Measurements from ENCODE around the gene FSCN2. TPM values are rescaled to one million over a fixed set of nuclear protein-coding genes. Genes with fewer than 3 reads are reported as not detected.

The FSCN2 gene
- total RNA-seq, 1 experiment from 2014 or later, result 0.31 TPM

DNA sequence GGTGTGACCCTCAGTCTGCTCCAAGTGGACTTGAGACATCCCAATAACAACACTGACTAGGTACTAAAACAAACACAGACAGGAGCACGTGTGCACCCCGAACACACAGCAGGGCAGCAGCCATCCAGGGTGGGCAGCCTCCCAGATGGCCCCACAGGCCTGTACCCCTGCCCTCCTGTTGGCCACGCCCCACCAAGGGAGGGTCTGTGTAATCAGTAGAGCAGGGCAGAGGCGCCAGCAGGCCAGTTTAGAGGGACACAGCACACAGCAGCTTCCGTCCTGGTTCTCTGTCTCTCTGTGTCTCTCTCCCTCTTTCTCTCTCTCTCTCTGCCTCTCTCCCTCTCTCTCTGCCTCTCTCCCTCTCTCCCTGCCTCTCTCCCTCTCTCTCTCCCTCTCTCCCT lies 37.0 kb upstream of the FSCN2 start:
- CTCF ChIA-PET, result interaction anchor here (0.7 to 1.3 kb wide), 3 partner anchors 51 to 238 kb away, joined by 3 read pairs; no protein-coding TSS in a partner anchor
- ATAC-seq (no peak), DNase-seq (ENCODE audit: low spot score) (no peak)
- Mint-ChIP-seq H3K4me3 (no peak overlapping the region), H3K9me3 (no peaks in the 10 kb centered on the region), H3K36me3 (no peaks in the 10 kb centered on the region), H3K27ac (no peak overlapping the region), H3K4me1 (peaks cover 34% of the 10 kb centered on the region), H3K27me3 (ENCODE audit: low read depth) (peaks cover 59% of the 10 kb centered on the region)
- POLR2A ChIA-PET, result interaction anchor here (1.1 to 4.1 kb wide), 2 partner anchors 15 to 17 kb away, joined by 3 to 38 read pairs; no protein-coding TSS in a partner anchor
- TF ChIP-seq NR1H2 (CRISPR knock-in tag; IDR thresholded peaks at IDR 0.05) (no peak), NFATC4 (CRISPR knock-in tag; IDR thresholded peaks at IDR 0.05) (no peak), ZNF121 (CRISPR knock-in tag; IDR thresholded peaks at IDR 0.05) (peak; percentile 20; the same call in 1 of the 2 replicates), TEAD1 (CRISPR knock-in tag; IDR thresholded peaks at IDR 0.05) (no peak)

DNA sequence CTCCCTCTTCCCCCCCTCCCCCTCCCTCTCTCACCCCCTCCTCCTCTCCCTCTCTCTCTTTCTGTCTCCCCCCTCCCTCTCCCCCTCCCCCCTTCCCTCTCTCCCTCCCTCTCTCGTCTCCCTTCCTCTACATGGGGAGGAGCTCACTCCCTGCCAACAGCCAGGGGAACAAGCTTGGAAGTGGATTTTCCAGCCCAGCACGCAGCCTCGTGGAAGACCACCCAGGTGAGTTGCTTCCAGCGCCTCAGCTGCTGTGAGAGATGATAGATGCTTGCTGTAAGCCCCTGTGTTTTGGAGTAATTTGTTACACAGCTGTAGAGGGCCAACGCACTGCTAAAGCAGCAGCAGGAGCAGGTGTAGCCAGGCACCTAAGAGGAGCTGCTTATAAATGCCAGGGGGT lies 36.4 kb upstream of the FSCN2 start:
- H3K4me3 Mint-ChIP-seq, result 0 out of 2 replicates have a peak overlapping the region, but pooled peaks have one; percentile 19
- peaks cover 59% of the 10 kb centered on the region for H3K27me3 Mint-ChIP-seq (ENCODE audit: low read depth)
- DNase-seq (ENCODE audit: low spot score) (no peak), ATAC-seq (no peak)
- H3K9me3 Mint-ChIP-seq, result no peaks in the 10 kb centered on the region
- no peak overlapping the region for H3K27ac Mint-ChIP-seq
- no peak for TF ChIP-seq FOXK1 (CRISPR knock-in tag; IDR thresholded peaks at IDR 0.05)
- ChIA-PET POLR2A (interaction anchor here (0.6 to 4.1 kb wide), 3 partner anchors 15 to 1654 kb away, joined by 3 to 38 read pairs (median 3); no protein-coding TSS in a partner anchor), CTCF (interaction anchor here (0.6 to 1.5 kb wide), 9 partner anchors 17 to 239 kb away, joined by 3 to 7 read pairs (median 4); partner anchors contain the start of gene ACTG1)
- peaks cover 31% of the 10 kb centered on the region for H3K4me1 Mint-ChIP-seq
- H3K36me3 Mint-ChIP-seq, result no peaks in the 10 kb centered on the region

DNA sequence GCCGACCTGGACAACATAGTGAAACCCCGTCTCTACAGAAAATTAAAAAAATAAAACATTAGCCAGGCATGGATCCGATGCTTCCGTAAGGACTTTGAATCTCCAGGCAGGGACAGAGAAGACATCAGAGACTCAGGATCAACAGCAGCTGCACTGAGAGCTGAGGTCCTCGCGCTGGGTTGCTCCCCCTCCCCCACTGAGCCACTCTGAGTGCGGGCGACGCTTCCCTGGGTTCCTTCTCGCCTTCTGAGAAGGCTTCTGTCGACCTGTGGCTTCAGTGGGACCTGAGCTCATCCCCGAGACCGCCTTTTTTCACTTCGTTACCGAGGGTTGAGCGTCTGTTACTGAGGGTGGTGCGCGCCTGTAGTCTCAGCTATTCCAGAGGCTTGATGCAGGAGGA lies 36.0 kb upstream of the FSCN2 start:
- peaks cover 31% of the 10 kb centered on the region for H3K4me1 Mint-ChIP-seq
- TF ChIP-seq, protein P1, sequence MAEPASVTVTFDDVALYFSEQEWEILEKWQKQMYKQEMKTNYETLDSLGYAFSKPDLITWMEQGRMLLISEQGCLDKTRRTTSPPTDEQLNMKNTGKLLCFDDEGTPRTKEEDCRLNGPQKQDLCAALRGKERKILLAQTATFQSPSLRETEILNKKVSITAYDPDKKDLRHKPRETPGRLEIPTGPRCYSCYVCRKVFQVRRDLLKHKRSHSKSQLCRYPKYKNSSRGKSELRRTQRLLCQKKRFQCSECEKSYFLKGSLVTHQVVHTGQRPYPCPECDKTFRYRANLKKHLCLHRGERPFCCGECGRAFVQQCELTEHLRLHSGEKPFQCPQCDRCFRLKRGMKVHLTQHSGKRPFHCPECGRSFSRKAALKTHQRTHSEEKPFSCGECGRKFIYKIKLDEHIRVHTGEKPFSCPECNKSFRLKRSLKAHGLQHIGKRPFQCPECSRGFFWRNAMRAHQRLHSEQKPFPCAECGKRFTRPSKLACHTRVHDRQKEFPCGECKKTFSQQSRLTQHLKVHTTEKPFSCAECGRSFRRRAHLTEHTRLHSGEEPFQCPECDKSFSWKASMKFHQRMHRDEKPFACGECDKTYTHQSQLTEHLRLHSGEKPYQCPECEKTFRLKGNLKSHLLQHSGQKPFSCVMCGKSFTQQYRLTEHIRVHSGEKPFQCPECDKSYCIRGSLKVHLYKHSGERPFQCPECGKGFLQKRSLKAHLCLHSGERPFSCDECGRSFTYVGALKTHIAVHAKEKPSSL (CRISPR knock-in tag; conservative IDR thresholded peaks at IDR 0.05), result no peak
- TF ChIP-seq TP53 (CRISPR knock-in tag; IDR thresholded peaks at IDR 0.05) (no peak), JAZF1 (CRISPR knock-in tag; IDR thresholded peaks at IDR 0.05) (no peak), ZNF121 (CRISPR knock-in tag; IDR thresholded peaks at IDR 0.05) (no peak), ZNF416 (CRISPR knock-in tag; IDR thresholded peaks at IDR 0.05) (no peak), ZNF423 (CRISPR knock-in tag; IDR thresholded peaks at IDR 0.05) (no peak)
- H3K27ac Mint-ChIP-seq, result no peak overlapping the region
- ChIA-PET CTCF (interaction anchor here (0.6 to 2.2 kb wide), 10 partner anchors 8 to 239 kb away, joined by 3 to 10 read pairs (median 4); partner anchors contain the start of gene ACTG1), POLR2A (interaction anchor here (0.6 to 4.1 kb wide), 3 partner anchors 14 to 1655 kb away, joined by 3 to 38 read pairs (median 3); no protein-coding TSS in a partner anchor)
- peaks cover 58% of the 10 kb centered on the region for H3K27me3 Mint-ChIP-seq (ENCODE audit: low read depth)
- peak overlapping the region; percentile 19; the same call in 1 of the 2 replicates for H3K4me3 Mint-ChIP-seq
- no peaks in the 10 kb centered on the region for H3K9me3 Mint-ChIP-seq
- no peak for ATAC-seq
- H3K36me3 Mint-ChIP-seq, result no peaks in the 10 kb centered on the region
- no peak for DNase-seq (ENCODE audit: low spot score)

DNA sequence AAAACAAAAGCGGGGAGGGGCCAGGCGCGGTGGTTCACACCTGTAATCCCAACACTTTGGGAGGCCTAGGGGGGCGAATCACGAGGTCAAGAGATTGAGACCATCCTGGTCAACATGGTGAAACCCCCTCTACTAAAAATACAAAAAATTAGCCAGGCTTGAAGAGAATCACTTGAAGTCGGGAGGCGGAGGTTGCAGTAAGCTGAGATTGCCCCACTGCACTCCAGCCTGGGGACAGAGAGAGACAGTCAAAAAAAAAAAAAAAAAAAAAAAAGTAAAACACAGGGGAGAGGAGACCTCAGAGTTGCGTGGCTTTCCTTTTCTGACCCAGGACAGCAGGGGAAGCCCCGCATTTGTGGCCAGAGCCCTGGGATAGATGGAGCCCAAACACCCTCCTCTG lies 35.5 kb upstream of the FSCN2 start:
- H3K36me3 Mint-ChIP-seq, result no peaks in the 10 kb centered on the region
- H3K4me1 Mint-ChIP-seq, result peaks cover 31% of the 10 kb centered on the region
- no peak overlapping the region for H3K4me3 Mint-ChIP-seq
- H3K27ac Mint-ChIP-seq, result no peak overlapping the region
- DNase-seq (ENCODE audit: low spot score), result no peak
- ChIA-PET CTCF (interaction anchor here (1.3 to 2.2 kb wide), 5 partner anchors 9 to 240 kb away, joined by 3 to 10 read pairs (median 4); no protein-coding TSS in a partner anchor), POLR2A (interaction anchor here (4.1 kb wide), 1 partner anchor 16 kb away, joined by 38 read pairs; no protein-coding TSS in a partner anchor)
- peaks cover 55% of the 10 kb centered on the region for H3K27me3 Mint-ChIP-seq (ENCODE audit: low read depth)
- TF ChIP-seq ZNF671 (CRISPR knock-in tag; IDR thresholded peaks at IDR 0.05), result no peak
- TF ChIP-seq NFYB (CRISPR knock-in tag; conservative IDR thresholded peaks at IDR 0.05; ENCODE audit: low read depth), result no peak
- no peak for TF ChIP-seq SMAD4 (CRISPR knock-in tag; IDR thresholded peaks at IDR 0.05)
- no peak for TF ChIP-seq ZBTB21 (CRISPR knock-in tag; IDR thresholded peaks at IDR 0.05; ENCODE audit: borderline replicate concordance)
- no peaks in the 10 kb centered on the region for H3K9me3 Mint-ChIP-seq
- no peak for ATAC-seq
